K562 (cell line): Measurements from ENCODE around the gene STAT6. TPM values are rescaled to one million over a fixed set of nuclear protein-coding genes. Genes with fewer than 3 reads are reported as not detected.
A peak's percentile ranks its signal among the peaks of the same experiment; 100 is the strongest.

ENCODE experiments used
- EGR1 ChIP-seq: fragments of 450-650 bp; conservative IDR thresholded peaks from 2 replicates; pipeline ENCODE4 v1.6.1; 2017; ENCODE audit warnings: mild to moderate bottlenecking
- EP300 ChIP-seq: IDR thresholded peaks from 2 replicates; pipeline ENCODE4 v1.6.1; 2012; ENCODE audit warnings: low read length, improper control_type of control experiment
- FOXK2 ChIP-seq, 2 experiments: fragments of 450-650 bp; IDR thresholded peaks in 1 of 2; conservative IDR thresholded peaks in 1 of 2; 2 replicates each; pipeline ENCODE4 v1.6.1; 2016; ENCODE audit warnings: low read depth in 2 of 2, mild to moderate bottlenecking in 1 of 2
- JUND ChIP-seq, 2 experiments: IDR thresholded peaks; 2 replicates in 1 of 2; 3 replicates in 1 of 2; pipeline ENCODE4 v1.6.1; 2011; ENCODE audit warnings: borderline replicate concordance in 2 of 2, low read depth in 2 of 2, low read length in 2 of 2, improper control_type of control experiment in 1 of 2, missing biosample characterization in 1 of 2, missing genetic modification characterization in 1 of 2, missing genetic modification reagents in 1 of 2
- KLF16 ChIP-seq: IDR thresholded peaks from 2 replicates; pipeline ENCODE4 v1.6.1; 2016; ENCODE audit warnings: antibody characterized with exemption
- MAZ ChIP-seq, 2 experiments: fragments of 450-650 bp in 1 of 2; sonication (generic) in 1 of 2; formaldehyde crosslinking; IDR thresholded peaks in 1 of 2; conservative IDR thresholded peaks in 1 of 2; 2 replicates each; pipeline versions ENCODE4 v1.4.0 to v1.5.0; 2020; ENCODE audit warnings: mild to moderate bottlenecking in 1 of 2, missing genetic modification reagents in 1 of 2
- MYC ChIP-seq, 2 experiments: fragments of 250-450 bp in 1 of 2; sonication (Bioruptor Pico) in 1 of 2; IDR thresholded peaks; 2 replicates each; pipeline versions ENCODE4 v1.5.1 to v1.6.1; 2012 to 2021; ENCODE audit warnings: low read depth in 2 of 2, borderline replicate concordance in 1 of 2, improper control_type of control experiment in 1 of 2, low read length in 1 of 2, mild to moderate bottlenecking in 1 of 2, moderate library complexity in 1 of 2
- PHF8 ChIP-seq: fragments of 200-600 bp; sonication (generic); IDR thresholded peaks from 2 replicates; pipeline ENCODE4 v1.6.1; 2012; ENCODE audit warnings: mixed run types, mild to moderate bottlenecking, inconsistent platforms, low read length, moderate library complexity, borderline replicate concordance
- POLR2G ChIP-seq: fragments of 200-400 bp; formaldehyde crosslinking; IDR thresholded peaks from 2 replicates; pipeline ENCODE4 v1.6.1; 2017; ENCODE audit warnings: low read depth, mild to moderate bottlenecking, antibody characterized with exemption, low read length, moderate library complexity
- RNF2 ChIP-seq: sonication (generic); IDR thresholded peaks from 2 replicates; pipeline ENCODE4 v1.6.1; 2016
- SMARCA4 ChIP-seq: fragments of 450-650 bp; IDR thresholded peaks from 2 replicates; pipeline ENCODE4 v1.6.1; 2016
- SRSF7 ChIP-seq: fragments of 200-400 bp; formaldehyde crosslinking; optimal IDR thresholded peaks from 2 replicates; pipeline ENCODE3; 2017; ENCODE audit warnings: mild to moderate bottlenecking, low read depth, low read length
- TBP ChIP-seq: optimal IDR thresholded peaks from 2 replicates; pipeline ENCODE3; 2011; ENCODE audit warnings: low read depth, low read length, improper control_type of control experiment
- ZBED1 ChIP-seq: IDR thresholded peaks from 2 replicates; pipeline ENCODE4 v1.6.1; 2014
- ZNF431 ChIP-seq: sonication (generic); formaldehyde crosslinking; IDR thresholded peaks from 2 replicates; pipeline ENCODE4 v1.8.0; 2022; ENCODE audit warnings: mild to moderate bottlenecking, missing genetic modification reagents
- ZNF561 ChIP-seq: fragments of 450-650 bp; formaldehyde crosslinking; conservative IDR thresholded peaks from 2 replicates; pipeline ENCODE4 v1.4.0; 2020; ENCODE audit warnings: mild to moderate bottlenecking, moderate library complexity
- polyA plus RNA-seq, 8 experiments: library from polyadenylated mRNA; depleted of rRNA in 4 of 8; stranded (reverse) in 5 of 8; unstranded in 3 of 8; fragments of >200 nt; fragmentation: Nextera tagmentation in 2 of 8; fragmentation: Illumina TruSeq in 1 of 8; extraction: Ambion mirVana in 2 of 8; extraction: Trizol in 1 of 8; gene quantifications; 2 replicates each; pipeline versions ENCODE4 v1.2.1 to v1.2.3, GENCODE V29; 2011 to 2014; ENCODE audit warnings: inconsistent platforms in 1 of 8, missing spikeins in 1 of 8
- total RNA-seq, 7 experiments: library from RNA; depleted of rRNA in 6 of 7; stranded (reverse); fragments of >200 nt in 6 of 7; fragmentation: Illumina TruSeq in 2 of 7; extraction: Trizol in 2 of 7; gene quantifications; 2 replicates each; pipeline versions ENCODE4 v1.2.1 to v1.2.3, GENCODE V29; 2011 to 2021; ENCODE audit warnings: low replicate concordance in 1 of 7
- TF ChIP-seq, protein P1 (sequence below): fragments of 450-650 bp; IDR thresholded peaks from 2 replicates; pipeline ENCODE4 v1.6.1; 2018; ENCODE audit not compliant: partially characterized antibody
- TF ChIP-seq, protein P2 (sequence below): sonication (generic); formaldehyde crosslinking; IDR thresholded peaks from 2 replicates; pipeline ENCODE4 v1.8.0; 2022; ENCODE audit warnings: missing genetic modification reagents, mild to moderate bottlenecking, moderate library complexity, borderline replicate concordance
- TF ChIP-seq, protein P3 (sequence below), 2 experiments: fragments of 250-450 bp in 1 of 2; fragments of 450-650 bp in 1 of 2; sonication (Bioruptor Pico) in 1 of 2; IDR thresholded peaks; 2 replicates each; pipeline versions ENCODE4 v1.6.1 to v1.8.0; 2016 to 2021; ENCODE audit warnings: mild to moderate bottlenecking in 2 of 2, moderate library complexity in 2 of 2, missing compliant biosample characterization in 1 of 2, missing genetic modification characterization in 1 of 2

STAT6 gene
- total and polyA plus RNA-seq, 9 of the 15 experiments (the other 6 are each of a cell fraction or from before 2014, with no cell fraction given): 2.4 to 49.5 (median 26.5) TPM

DNA sequence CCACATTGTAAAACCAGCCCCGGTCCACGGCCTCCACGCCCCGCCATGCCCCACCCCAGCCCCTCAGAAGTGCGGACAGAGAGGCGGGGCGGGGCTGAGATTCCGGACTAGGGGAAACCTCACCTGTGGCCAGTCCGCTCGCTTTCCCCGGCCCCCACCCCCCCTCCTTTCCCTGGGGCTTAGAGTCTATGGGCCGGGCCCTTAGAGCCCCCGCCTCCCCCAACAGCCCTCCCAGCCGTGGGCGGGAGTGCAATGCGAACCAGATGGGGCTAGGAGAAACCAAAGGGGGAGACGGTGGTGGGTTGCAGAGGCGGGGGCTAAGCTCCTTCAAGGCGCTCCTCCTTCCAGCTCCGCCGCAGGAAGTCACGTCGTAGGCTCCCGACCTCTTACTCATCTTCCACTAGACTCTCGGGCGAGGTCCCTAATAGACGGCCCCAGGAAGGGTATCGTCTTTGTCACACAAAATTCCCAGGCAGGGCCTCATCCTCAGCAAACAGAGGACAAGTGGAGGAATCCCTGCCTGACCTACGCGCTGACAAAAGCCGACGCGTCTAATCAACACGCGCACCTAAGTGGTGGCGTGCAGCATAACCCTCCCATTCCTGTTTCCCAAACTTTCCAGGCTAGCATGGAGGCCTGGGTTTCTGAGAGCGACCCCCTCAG lies 23.3 kb downstream of the STAT6 start (continued):
- TF ChIP-seq EGR1 (peak; percentile 97), RNF2 (0 out of 2 replicates have a peak, but pooled peaks have one; percentile 11), TBP (peak; percentile 32), PHF8 (peak; percentile 23; the same call in 1 of the 2 replicates), MAZ (CRISPR knock-in tag; conservative IDR thresholded peaks at IDR 0.05 in 1 of 2, IDR thresholded peaks at IDR 0.05 in 1 of 2) (peak in 1 of 2 experiments; percentile 79; a peak in 2 of 4 replicates), MYC (IDR thresholded peaks at IDR 0.05; ENCODE audit: low read depth, low read length) (no peak), MYC (CRISPR knock-in tag; IDR thresholded peaks at IDR 0.05; ENCODE audit: borderline replicate concordance, low read depth) (peak; percentile 14; the same call in 1 of the 2 replicates), SMARCA4 (peak; percentile 51; the same call in 1 of the 2 replicates), FOXK2 (conservative IDR thresholded peaks at IDR 0.05 in 1 of 2, IDR thresholded peaks at IDR 0.05 in 1 of 2; ENCODE audit: low read depth in 2 of 2) (0 out of 4 replicates have a peak, but pooled peaks of 1 of the 2 experiments have one; percentile 5), ZBED1 (0 out of 2 replicates have a peak, but pooled peaks have one; percentile 43), EP300 (peak; percentile 8; the same call in 1 of the 2 replicates), ZNF561 (CRISPR knock-in tag) (no peak), ZNF431 (CRISPR knock-in tag) (no peak), SRSF7 (no peak), KLF16 (peak; percentile 37; the same call in 1 of the 2 replicates), JUND (IDR thresholded peaks at IDR 0.05; ENCODE audit: borderline replicate concordance, low read depth, low read length) (no peak), JUND (tag; IDR thresholded peaks at IDR 0.05; ENCODE audit: borderline replicate concordance, low read depth, low read length) (no peak; the same call in 2 of the 3 replicates), POLR2G (peak; percentile 45; the same call in 1 of the 2 replicates)
- TF ChIP-seq, protein P1, sequence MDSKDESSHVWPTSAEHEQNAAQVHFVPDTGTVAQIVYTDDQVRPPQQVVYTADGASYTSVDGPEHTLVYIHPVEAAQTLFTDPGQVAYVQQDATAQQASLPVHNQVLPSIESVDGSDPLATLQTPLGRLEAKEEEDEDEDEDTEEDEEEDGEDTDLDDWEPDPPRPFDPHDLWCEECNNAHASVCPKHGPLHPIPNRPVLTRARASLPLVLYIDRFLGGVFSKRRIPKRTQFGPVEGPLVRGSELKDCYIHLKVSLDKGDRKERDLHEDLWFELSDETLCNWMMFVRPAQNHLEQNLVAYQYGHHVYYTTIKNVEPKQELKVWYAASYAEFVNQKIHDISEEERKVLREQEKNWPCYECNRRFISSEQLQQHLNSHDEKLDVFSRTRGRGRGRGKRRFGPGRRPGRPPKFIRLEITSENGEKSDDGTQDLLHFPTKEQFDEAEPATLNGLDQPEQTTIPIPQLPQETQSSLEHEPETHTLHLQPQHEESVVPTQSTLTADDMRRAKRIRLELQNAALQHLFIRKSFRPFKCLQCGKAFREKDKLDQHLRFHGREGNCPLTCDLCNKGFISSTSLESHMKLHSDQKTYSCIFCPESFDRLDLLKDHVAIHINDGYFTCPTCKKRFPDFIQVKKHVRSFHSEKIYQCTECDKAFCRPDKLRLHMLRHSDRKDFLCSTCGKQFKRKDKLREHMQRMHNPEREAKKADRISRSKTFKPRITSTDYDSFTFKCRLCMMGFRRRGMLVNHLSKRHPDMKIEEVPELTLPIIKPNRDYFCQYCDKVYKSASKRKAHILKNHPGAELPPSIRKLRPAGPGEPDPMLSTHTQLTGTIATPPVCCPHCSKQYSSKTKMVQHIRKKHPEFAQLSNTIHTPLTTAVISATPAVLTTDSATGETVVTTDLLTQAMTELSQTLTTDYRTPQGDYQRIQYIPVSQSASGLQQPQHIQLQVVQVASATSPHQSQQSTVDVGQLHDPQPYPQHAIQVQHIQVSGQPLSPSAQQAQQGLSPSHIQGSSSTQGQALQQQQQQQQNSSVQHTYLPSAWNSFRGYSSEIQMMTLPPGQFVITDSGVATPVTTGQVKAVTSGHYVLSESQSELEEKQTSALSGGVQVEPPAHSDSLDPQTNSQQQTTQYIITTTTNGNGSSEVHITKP: peak; percentile 78
- TF ChIP-seq, protein P2, sequence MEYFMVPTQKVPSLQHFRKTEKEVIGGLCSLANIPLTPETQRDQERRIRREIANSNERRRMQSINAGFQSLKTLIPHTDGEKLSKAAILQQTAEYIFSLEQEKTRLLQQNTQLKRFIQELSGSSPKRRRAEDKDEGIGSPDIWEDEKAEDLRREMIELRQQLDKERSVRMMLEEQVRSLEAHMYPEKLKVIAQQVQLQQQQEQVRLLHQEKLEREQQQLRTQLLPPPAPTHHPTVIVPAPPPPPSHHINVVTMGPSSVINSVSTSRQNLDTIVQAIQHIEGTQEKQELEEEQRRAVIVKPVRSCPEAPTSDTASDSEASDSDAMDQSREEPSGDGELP (CRISPR knock-in tag): peak; percentile 29; the same call in 1 of the 2 replicates
- TF ChIP-seq, protein P3, sequence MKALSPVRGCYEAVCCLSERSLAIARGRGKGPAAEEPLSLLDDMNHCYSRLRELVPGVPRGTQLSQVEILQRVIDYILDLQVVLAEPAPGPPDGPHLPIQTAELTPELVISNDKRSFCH (CRISPR knock-in tag; IDR thresholded peaks at IDR 0.05): no peak
- TF ChIP-seq, protein P3 (tag; IDR thresholded peaks at IDR 0.05): 0 out of 2 replicates have a peak, but pooled peaks have one; percentile 13
